ENCODE results near the gene SLC27A4.

SLC27A4 gene

GRCh38 chr9:128369024-128369706 is 28.8 kb downstream of the SLC27A4 start:
- no peak for TF ChIP-seq ZFX (IDR thresholded peaks at IDR 0.05; ENCODE audit: borderline replicate concordance)
- TF ChIP-seq CTCF (IDR thresholded peaks at IDR 0.05), result no peak
- H3K27ac ChIP-seq, result no peak overlapping the region

GRCh38 chr9:128370367-128370751 is 30.0 kb downstream of the SLC27A4 start:
- peak overlapping the region; percentile 65 for H3K27ac ChIP-seq
- no peak for TF ChIP-seq CTCF (IDR thresholded peaks at IDR 0.05)
- TF ChIP-seq ZFX (IDR thresholded peaks at IDR 0.05; ENCODE audit: borderline replicate concordance), result no peak

- peak within 1 kb of the TSS; percentile 65 for H3K27ac ChIP-seq
- TF ChIP-seq CTCF (IDR thresholded peaks at IDR 0.05), result peak; percentile 13; the same call in 1 of the 2 replicates
- no peak for TF ChIP-seq ZFX (IDR thresholded peaks at IDR 0.05; ENCODE audit: borderline replicate concordance)
These were observed 30.7 kb downstream of the SLC27A4 start, which contains the start of gene URM1 for GRCh38 chr9:128370752-128371629. TSS of gene URM1 (plus strand) at chr9:128371374. CDS start at chr9:128371381, 7 bp downstream.

- H3K27ac ChIP-seq, result peak overlapping the region; percentile 65
- TF ChIP-seq ZFX (IDR thresholded peaks at IDR 0.05; ENCODE audit: borderline replicate concordance) (no peak), CTCF (IDR thresholded peaks at IDR 0.05) (no peak)
These were observed 31.3 kb downstream of the SLC27A4 start for GRCh38 chr9:128371630-128372117.

GRCh38 chr9:128372188-128372641 is 31.9 kb downstream of the SLC27A4 start:
- H3K27ac ChIP-seq, result peak overlapping the region; percentile 65; the same call in 1 of the 2 replicates
- TF ChIP-seq ZFX (IDR thresholded peaks at IDR 0.05; ENCODE audit: borderline replicate concordance) (no peak), CTCF (IDR thresholded peaks at IDR 0.05) (no peak)

GRCh38 chr9:128372784-128373183 is 32.5 kb downstream of the SLC27A4 start:
- H3K27ac ChIP-seq, result no peak overlapping the region
- TF ChIP-seq CTCF (IDR thresholded peaks at IDR 0.05), result no peak
- no peak for TF ChIP-seq ZFX (IDR thresholded peaks at IDR 0.05; ENCODE audit: borderline replicate concordance)
